VCaP (cell line): ENCODE data around the gene PAM.
"Not testable (repeated sequence)": the region's sequence is repeated elsewhere in the genome, so short reads cannot be mapped to it uniquely, and the experiment has no call there.

Experiments
- H3K27ac ChIP-seq: fragments of 450-650 bp; 2 replicates; pipeline ENCODE4 v1.5.1; 2017
- CTCF ChIP-seq: fragments of 450-650 bp; conservative IDR thresholded peaks from 2 replicates; pipeline ENCODE4 v1.5.1; 2017; ENCODE audit warnings: mild to moderate bottlenecking, moderate library complexity

The PAM gene

DNA sequence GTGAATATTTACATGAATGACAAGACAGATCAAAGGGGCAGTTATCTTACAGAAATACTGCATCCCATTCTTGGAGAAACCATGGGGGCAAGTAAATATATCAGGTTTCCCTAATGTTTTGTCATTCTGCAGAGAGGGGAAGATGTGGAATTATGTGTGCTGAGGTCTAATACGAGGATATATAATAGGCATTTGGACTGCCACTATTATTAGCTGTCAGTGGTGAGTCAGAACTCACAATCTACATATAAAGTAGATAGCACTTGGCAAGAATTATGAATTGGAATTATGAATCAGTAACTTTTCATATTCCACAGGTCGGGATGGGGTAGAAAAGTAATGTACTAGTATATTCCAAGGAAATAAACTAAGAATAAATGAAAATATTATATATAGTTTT, 243.1 kb downstream of the PAM start:
- H3K27ac ChIP-seq = no peak overlapping the region
- no peak for TF ChIP-seq CTCF

- H3K27ac ChIP-seq = no peak overlapping the region
- no peak for TF ChIP-seq CTCF
Observed at GRCh38 chr5:102999191-102999590, 244.1 kb downstream of the PAM start.

- not testable (repeated sequence) for H3K27ac ChIP-seq
Observed at GRCh38 chr5:102999621-103000020, 244.5 kb downstream of the PAM start.

DNA sequence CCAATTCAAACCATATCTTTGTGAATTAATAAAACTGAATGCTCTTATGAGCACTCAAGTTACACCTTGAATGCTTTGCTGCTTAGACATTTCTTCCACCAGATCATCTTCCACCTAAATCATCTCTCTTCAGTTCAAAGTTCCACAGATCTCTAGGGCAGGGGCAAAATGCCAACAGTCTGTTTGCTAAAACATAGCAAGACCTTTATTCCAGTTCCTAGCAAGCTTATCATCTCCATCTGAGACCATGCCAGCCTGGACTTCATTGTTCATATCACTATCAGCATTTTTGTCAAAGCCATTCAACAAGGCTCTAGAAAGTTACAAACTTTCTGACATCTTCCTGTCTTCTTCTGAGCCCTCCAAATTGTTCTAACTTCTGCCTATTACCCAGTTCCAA, 245.0 kb downstream of the PAM start:
- no peak for TF ChIP-seq CTCF
- H3K27ac ChIP-seq = no peak overlapping the region

- TF ChIP-seq CTCF = no peak
- no peak overlapping the region for H3K27ac ChIP-seq
Observed at GRCh38 chr5:103003872-103004271, 248.8 kb downstream of the PAM start.

DNA sequence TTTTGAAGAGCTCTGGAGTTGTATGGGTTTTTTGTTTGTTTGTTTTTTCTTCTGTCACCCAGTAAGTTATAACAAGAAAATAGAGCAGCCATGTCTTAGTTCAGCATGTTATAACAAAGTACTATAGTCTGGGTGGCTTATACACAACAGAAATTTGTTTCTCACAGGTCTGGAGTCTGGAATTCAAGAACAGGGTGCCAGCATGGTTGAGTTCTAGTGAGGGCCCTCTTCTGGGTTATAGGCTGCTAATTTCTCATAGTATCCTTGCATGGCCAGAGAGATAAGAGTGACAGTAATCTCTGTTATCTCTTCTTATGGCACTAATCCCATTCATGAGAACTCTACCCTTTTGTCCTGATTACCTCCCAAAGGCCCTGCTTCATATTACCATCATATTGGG, 250.2 kb downstream of the PAM start:
- no peak for TF ChIP-seq CTCF
- H3K27ac ChIP-seq = no peak overlapping the region

DNA sequence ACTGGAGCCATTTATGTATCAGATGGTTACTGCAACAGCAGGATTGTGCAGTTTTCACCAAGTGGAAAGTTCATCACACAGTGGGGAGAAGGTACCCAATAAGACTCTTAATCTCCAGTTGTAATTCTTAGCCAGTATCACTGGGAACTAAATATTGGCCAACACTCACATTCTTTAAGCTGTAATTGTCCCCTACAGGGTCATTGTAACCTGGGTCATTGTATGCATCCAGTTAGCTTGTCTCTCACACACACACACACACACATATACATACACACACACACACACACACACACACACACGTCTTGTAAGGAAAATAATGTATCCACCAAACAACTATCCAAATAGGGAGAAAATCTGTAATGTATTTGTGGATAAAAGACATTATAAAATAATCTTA, 251.8 kb downstream of the PAM start:
- H3K27ac ChIP-seq = no peak overlapping the region
- no peak for TF ChIP-seq CTCF

DNA sequence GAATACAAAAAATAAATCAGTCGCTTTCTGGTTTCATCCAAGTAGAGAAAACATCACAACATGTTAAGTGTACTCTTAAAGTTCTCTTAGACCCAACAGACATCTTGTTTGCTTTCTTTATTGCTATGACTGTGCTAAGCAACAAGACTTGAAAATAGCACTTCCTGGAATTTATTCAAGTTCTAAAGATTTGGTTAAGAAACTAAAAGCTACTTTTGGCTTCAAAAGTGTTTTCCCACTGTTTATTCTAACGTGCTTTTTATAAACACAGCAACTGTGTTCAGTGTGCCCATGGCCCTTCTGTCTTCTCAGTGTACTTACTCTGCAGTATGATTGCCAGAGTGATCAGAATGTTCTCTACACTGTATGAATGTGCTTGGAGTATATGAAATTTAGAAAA, 255.1 kb downstream of the PAM start:
- no peak for TF ChIP-seq CTCF

More for the DNA sequence above, 255.1 kb downstream of the PAM start:
- H3K27ac ChIP-seq = no peak overlapping the region
